Astrocyte of the cerebellum (primary cell): ENCODE measurements around the gene BBS9.

Experiments
- DNase-seq: peaks from one replicate; pipeline ENCODE4 v3.0.0-alpha.2; 2011; ENCODE audit warnings: low read depth
- H3K4me3 ChIP-seq: 2 replicates; pipeline ENCODE4 v1.5.1; 2011; ENCODE audit warnings: mild to moderate bottlenecking, low read depth, low read length, moderate library complexity
- CTCF ChIP-seq: IDR thresholded peaks from 2 replicates; pipeline ENCODE4 v1.5.1; 2012; ENCODE audit warnings: low read length, low read depth, moderate library complexity, mild to moderate bottlenecking; ENCODE audit errors: missing control alignments
- in situ Hi-C: cut with HindIII; loops from 2 replicates; pipeline ENCODE4 v1.10.0; 2017; ENCODE audit warnings: low sequenced_read_pairs

Gene BBS9

DNA sequence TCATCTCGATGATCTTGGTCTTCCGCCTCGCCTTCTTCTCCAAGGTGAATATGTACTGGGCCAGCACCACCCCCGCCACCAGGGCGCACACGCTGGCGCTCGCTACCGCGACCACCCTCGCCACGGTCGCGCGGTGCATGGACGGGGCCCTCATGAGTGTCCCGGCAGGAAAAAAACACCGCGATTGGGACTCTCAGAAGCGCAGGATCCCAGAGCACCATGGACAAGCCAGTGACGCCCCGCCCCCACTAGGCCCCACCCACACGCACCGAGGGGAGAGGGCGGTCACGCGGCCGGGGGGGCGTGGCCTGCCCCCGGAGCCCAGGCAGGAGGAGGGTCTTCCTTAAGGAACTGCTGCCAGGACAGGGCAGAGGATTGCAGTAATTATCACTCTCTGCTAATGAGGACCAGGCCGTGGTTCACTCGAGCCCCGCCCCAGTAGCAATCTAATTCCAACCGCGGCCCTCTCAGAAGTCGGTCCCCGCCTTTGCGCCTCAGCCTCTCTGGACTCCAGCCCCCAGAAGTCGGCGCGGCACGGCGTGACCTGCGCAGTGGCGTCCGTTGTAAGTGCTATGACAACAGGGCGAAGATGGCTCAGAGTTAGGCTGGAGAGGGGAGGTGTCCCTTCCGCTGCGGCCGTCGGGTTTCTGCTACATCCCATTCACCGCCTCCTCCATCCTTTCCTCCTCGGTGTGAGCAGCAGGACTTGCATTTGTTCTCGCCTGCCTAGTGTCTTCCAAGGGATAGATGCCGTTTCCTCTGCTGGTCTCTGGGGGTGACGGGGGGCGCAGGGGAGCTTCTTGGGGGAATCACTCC lies at the start of gene BBS9:
Gene BBS9, plus strand, starts transcription at position 575 of the 816 bp plus-strand sequence. CDS start 16,689 bp downstream, outside the sequence.
- no peak for TF ChIP-seq CTCF
- H3K4me3 ChIP-seq: peak within 1 kb of the TSS; percentile 78
- in situ Hi-C loops: no loop called here
- peak; percentile 83 for DNase-seq

GRCh38 chr7:33079763-33080690 lies 49.3 kb upstream of the BBS9 start:
- no peak for DNase-seq
- TF ChIP-seq CTCF: no peak
- in situ Hi-C loops: no loop called here
- no peak overlapping the region for H3K4me3 ChIP-seq

- TF ChIP-seq CTCF: no peak
Observed at GRCh38 chr7:33087356-33087755, 42.0 kb upstream of the BBS9 start.

DNA sequence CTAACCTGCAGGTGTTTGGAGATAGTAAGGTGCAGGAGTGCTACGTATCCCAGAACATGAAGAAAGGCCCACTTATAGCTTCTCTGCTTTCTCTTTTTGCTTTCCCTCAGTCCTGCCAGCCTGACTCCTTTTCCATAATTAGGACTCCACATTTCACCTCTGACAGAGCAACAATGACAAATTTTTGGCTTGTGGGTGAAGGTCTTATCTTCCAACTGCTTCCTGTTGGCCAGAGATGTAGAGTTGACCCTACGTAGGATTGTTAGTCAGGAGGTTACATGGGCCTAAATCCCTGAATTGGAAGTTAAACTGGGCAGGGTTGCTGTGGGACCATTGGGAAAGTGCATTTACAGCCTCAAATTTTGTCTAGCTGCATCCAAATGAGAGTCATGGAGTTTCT lies 41.5 kb upstream of the BBS9 start:
- DNase-seq: no peak
- no peak overlapping the region for H3K4me3 ChIP-seq
- in situ Hi-C loops: no loop called here
- no peak for TF ChIP-seq CTCF

More at GRCh38 chr7:33087356-33087755, 42.0 kb upstream of the BBS9 start:
- in situ Hi-C loops: no loop called here
- no peak for DNase-seq
- no peak overlapping the region for H3K4me3 ChIP-seq

DNA sequence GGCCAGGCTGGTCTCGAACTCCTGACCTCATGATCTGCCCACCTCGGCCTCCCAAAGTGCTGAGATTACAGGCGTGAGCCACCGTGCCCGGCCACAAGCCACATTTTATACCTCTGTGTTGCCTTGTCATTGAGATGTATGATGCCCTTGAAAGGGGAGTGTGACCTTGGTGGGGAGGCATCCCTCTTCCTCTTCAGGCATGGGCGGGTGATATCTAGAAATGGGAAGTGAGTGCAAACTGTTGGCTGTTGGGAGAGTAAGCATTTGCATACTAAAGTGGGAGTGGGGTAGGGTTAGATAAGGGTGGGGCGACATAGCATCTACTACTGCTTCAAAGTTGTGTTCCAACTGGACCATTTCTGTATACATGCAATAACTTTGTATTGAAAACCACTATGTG lies 40.2 kb upstream of the BBS9 start:
- no peak for TF ChIP-seq CTCF

DNA sequence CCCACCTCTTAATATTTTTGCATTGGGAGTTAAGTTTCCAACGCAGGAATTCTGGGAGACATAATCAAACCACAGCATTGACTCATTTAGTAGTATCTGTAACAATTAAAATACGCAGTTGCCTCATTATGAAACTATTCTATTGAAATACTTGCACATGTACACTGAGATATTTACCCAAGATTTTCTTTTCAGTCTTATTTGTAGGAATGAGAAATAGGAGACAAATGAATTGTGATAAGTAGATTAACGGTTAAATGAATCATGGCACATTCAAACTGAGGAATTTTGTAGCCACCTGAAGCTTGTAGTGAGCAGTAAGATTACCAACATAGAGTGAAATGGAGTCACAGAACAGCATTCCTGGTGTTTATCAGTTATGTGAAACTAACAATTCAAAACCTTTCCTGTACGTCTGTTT lies 38.2 kb upstream of the BBS9 start:
- peak; percentile 16 for DNase-seq
- in situ Hi-C loops: no loop called here
- no peak overlapping the region for H3K4me3 ChIP-seq
- TF ChIP-seq CTCF: no peak

More for the DNA sequence above, 40.2 kb upstream of the BBS9 start:
- in situ Hi-C loops: no loop called here
- no peak for DNase-seq
- H3K4me3 ChIP-seq: no peak overlapping the region
